ENCODE results near the gene PLS1.

DNA sequence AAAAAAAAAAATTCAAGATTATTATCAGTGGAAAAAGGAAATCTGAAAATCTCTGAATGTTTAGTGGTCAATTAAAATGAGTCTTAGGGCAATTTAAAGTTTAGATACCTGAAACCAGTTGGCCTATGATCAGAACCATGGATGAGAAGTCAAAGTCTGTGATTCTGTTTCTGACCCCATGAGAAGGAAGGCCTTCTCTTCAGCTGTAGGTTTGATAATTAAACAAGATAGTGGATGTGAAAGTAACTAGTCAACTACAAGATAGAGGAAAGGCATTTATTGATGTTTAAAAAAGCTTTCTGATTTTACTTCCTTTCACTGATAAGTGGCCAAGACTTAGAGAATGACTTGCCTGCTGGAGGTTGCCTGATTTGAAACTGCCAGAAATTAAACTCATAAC, 8.7 kb downstream of the PLS1 start:
- TF ChIP-seq, protein P1, sequence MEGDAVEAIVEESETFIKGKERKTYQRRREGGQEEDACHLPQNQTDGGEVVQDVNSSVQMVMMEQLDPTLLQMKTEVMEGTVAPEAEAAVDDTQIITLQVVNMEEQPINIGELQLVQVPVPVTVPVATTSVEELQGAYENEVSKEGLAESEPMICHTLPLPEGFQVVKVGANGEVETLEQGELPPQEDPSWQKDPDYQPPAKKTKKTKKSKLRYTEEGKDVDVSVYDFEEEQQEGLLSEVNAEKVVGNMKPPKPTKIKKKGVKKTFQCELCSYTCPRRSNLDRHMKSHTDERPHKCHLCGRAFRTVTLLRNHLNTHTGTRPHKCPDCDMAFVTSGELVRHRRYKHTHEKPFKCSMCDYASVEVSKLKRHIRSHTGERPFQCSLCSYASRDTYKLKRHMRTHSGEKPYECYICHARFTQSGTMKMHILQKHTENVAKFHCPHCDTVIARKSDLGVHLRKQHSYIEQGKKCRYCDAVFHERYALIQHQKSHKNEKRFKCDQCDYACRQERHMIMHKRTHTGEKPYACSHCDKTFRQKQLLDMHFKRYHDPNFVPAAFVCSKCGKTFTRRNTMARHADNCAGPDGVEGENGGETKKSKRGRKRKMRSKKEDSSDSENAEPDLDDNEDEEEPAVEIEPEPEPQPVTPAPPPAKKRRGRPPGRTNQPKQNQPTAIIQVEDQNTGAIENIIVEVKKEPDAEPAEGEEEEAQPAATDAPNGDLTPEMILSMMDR (conservative IDR thresholded peaks at IDR 0.05; ENCODE audit: low read length) = no peak
- no peak for TF ChIP-seq EZH2phosphoT487 (IDR thresholded peaks at IDR 0.05; ENCODE audit: borderline replicate concordance, low read depth, low read length)

All from OCI-LY7 (cell line).